Jurkat, Clone E6-1 (cell line): ENCODE data around the gene FAM81A.
"Not testable (repeated sequence)": the region's sequence is repeated elsewhere in the genome, so short reads cannot be mapped to it uniquely, and the experiment has no call there.

ENCODE experiments used
- DNase-seq: peaks from one replicate; pipeline ENCODE4 v3.0.0-alpha.2; 2011; ENCODE audit warnings: low read depth, low spot score
- H3K4me3 ChIP-seq: 2 replicates; pipeline ENCODE4 v1.5.1; 2011; ENCODE audit warnings: mild to moderate bottlenecking, low read length, control low read depth, moderate library complexity

Gene FAM81A

GRCh38 chr15:59420108-59420507, 17.9 kb upstream of the FAM81A start:
- H3K4me3 ChIP-seq: no peak overlapping the region
- no peak for DNase-seq

DNA sequence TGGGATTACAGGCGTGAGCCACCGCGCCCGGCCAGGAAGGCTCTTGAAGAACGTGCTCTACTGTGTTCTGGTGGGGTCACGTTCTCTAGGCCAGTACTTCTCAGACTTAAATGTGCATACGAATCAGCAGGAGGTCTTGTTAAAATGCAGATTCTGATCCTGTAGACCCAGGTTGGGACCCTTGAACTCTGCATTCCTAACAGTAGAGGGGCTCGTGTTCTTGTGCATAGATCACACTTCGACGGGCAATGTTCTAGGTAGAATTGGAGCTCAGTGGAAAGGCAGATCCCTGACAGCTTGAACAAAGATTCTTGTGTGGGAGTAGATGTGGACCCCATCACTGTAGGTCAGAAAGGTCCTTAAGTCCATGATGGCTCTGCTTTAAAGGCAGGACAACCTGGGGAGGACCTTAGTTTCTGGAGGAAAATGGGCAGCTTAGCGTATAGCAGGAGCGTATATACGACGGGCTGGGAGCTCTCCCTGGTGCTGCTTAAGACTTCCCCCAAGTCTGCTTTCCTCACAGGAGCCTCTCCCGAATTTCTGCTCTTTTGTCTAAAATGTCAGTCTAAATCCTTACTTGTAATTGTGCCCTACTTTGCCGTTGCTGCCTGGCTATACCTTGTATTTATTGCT, 16.9 kb upstream of the FAM81A start:
- no peak for DNase-seq
- H3K4me3 ChIP-seq: no peak overlapping the region

DNA sequence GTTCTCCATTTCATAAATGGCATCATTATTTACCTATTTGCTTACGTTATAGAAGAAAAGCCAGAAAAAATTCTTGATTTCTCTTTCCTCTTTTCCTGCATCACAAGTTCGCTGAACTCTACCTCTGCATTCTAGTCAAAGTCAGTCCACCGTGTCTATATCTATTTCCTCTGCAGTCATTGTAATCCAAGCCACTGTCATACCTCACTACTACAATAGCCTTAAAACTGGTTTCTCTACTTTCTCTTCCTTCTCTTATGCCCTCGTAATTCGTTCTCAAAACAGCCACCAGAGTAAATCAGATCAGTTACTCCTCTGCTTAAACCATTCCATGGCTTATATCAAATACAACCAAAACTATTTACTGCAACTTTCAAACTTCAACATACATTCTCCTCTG, 13.4 kb upstream of the FAM81A start:
- H3K4me3 ChIP-seq: no peak overlapping the region
- no peak for DNase-seq

DNA sequence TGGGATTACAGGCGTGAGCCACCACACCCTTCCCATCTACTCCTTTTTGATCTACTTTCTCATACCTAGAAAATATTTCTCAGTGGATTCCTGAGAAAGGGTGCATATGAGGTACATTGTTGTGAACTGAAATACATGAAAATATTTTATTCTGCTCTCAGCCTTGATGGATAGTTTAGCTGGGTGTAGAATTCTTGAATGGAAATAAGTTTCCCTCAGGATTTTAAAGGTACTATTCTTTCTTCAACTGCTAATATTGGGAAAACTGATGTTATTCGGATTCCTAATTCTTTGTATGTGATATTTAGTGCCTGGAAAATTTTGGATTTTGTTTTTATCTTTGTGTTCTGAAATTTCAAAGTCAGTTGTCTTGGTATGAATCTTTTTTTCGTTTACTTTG, 9.1 kb upstream of the FAM81A start:
- not testable (repeated sequence) for H3K4me3 ChIP-seq, DNase-seq

- no peak overlapping the region for H3K4me3 ChIP-seq
- no peak for DNase-seq
Measured at GRCh38 chr15:59432389-59432788, 5.6 kb upstream of the FAM81A start.

GRCh38 chr15:59434481-59434880, 3.5 kb upstream of the FAM81A start:
- DNase-seq: no peak

GRCh38 chr15:59436774-59437141, 1.2 kb upstream of the FAM81A start:
- H3K4me3 ChIP-seq: no peak overlapping the region
- peak; percentile 28 for DNase-seq

More at GRCh38 chr15:59434481-59434880, 3.5 kb upstream of the FAM81A start:
- no peak overlapping the region for H3K4me3 ChIP-seq

GRCh38 chr15:59437142-59437816, 707 bp upstream of the FAM81A start:
- H3K4me3 ChIP-seq: peak overlapping the region; percentile 60
- no peak for DNase-seq

DNA sequence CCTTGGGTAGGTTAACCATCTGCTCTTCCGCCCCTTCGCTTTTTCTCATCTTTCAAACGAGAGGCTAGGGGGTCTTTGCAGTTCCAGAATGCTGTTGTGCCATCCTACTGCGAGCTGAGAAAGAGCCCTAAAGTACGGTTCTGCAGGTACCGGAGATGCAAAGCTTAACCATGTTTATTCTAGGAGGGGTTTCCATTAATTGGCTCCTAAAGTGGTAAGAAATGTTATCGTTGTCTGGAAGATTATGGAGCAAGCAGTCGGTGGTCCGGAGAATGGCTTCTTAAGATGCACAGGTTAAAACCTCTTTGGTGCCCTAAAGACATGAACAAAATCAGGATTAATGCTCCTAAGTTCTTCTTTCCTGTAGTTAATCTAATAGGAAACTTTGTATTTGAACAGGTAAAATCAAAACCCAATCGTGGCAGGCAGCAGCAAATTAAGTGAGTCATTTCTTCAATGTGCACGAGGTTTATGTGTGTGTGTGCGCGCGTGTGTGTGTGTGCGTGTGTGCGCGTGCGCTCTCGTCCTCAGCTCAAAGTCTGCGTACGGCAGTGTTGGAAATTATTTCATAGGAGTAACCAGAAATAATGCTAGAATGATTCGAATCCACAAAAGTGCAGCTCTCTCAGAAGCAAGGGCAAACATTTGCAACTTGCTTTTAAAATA, 772 bp downstream of the FAM81A start:
- no peak for DNase-seq

GRCh38 chr15:59439576-59439975, 1.6 kb downstream of the FAM81A start:
- H3K4me3 ChIP-seq: no peak overlapping the region
- no peak for DNase-seq

More for the DNA sequence above, 772 bp downstream of the FAM81A start:
- H3K4me3 ChIP-seq: peak overlapping the region; percentile 59

DNA sequence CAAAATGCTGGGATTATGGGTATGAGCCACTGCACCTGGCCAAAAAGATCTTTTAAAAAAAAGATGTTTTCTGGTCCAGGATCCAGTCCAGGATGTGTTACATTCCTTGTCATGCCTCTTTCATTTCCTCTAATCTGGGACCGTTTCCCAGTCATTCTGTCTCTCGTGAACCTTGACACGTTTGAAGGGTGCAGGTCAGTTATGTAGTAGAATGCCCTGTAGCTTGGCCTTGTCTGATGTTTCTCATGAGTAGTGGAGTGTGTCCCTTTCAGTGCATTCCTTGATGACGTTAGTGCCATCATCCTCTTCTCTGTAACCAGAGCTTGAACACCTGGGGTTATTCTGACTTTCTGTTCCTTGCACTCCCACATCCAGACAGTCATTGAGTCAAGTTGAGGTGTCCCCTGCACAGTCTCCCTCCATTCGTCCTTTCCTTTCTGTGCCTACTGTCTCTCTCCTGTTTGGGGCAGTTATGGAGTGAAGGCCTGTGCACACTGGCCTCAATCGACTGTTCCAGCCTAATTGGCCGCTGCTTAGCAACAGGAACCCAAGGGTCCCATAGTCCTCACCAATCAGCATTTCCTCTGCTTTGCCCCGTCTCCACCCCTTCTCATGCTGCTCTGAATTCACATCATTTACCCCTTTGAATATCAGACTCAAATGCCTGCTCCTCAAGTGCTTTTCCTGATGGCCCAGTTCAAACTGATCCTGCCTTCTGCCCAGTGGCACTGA, 5.5 kb downstream of the FAM81A start:
- no peak for DNase-seq
- H3K4me3 ChIP-seq: no peak overlapping the region

DNA sequence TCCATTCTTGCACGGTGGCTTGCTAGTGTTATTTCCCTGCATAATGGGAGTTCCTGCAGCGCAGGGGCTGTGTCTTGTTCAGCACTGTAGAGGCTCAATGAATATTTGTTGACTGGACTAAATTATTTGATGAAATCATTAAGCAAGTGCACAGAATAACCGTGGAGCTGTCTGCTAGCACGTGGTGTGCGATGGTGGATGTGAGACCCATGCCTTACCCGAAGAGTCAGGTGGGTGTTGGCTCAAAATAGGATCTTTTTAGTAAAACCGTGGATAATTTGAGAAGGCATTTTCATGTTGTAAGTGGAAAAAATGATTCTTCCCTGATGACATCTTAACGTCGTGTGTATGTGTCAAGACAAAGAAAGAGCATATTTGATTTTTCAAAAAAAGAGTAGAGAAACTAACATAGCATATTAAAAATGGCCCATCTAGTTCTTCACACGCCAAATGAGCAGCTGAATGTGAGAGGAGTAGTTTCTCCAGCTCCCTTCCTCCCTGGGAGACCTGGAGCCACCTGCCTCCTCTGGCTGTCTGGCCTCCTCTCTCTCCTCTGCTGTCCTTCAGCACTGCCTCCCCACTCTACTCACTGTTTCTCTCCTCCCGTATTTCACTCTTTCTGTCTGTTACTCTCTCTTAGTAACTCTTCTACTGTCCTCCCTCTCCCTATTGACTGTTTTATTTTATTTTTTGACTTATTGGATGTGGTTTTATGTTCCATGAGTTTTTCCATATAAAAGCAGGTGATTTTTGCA, 6.3 kb downstream of the FAM81A start:
- H3K4me3 ChIP-seq: no peak overlapping the region
- no peak for DNase-seq

- no peak for DNase-seq
- no peak overlapping the region for H3K4me3 ChIP-seq
Measured at GRCh38 chr15:59444980-59445545, 7.1 kb downstream of the FAM81A start.

DNA sequence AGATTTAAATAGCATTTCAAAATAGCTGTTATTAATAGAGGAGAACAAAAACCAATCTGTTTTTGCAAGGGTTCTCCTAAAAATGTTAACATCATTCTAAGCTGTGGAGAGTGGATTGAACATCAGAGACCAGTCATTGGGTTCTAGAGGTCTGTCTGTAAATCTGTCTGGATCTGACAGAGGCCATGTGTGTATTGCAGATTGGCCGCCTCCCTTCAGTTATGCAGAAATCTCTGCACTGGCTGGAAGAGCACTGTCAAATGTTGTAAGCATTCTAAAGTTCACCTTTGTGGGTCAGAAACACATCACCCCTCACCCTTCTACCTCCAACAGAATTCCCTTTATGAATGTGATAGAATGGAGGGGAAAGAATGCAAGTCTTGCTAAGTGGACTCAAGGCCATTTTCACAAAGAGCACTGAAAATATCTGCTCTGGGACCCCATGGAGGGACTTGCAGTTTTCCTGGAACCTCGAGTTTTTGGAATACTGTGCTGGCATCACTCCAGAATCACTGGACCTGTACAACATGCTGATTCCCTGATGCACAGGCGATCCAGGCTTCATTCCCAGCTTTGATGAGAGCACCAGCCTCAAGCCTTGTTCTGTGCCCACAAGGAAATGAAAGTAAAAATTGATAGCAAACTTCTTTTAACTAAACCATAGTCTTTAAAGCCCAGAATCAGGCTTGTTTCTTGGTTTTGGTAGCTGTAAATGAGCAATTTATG, 8.4 kb downstream of the FAM81A start:
- no peak overlapping the region for H3K4me3 ChIP-seq
- no peak for DNase-seq

- DNase-seq: no peak
- no peak overlapping the region for H3K4me3 ChIP-seq
Measured at GRCh38 chr15:59447367-59447766, 9.4 kb downstream of the FAM81A start.

DNA sequence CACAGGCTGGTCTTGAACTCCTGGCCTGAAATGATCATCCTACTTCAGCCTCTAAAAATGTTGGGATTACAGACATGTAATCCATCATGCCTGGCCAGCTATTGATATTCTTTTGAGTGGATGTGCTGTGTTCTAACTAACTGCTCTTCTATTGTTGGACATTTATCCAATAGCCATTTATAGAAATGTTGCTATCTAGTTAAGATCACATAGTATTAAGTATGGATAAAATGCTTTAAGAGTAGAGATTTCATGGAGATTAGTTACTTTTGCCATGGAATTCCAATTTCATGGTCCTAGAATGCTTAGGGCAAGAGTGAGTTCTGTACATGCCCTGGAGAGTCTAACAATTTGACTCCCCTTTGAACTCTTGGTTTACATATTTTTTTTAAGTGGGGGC, 10.9 kb downstream of the FAM81A start:
- H3K4me3 ChIP-seq: no peak overlapping the region
- DNase-seq: no peak

- no peak overlapping the region for H3K4me3 ChIP-seq
- no peak for DNase-seq
Measured at GRCh38 chr15:59453474-59454215, 15.7 kb downstream of the FAM81A start.

DNA sequence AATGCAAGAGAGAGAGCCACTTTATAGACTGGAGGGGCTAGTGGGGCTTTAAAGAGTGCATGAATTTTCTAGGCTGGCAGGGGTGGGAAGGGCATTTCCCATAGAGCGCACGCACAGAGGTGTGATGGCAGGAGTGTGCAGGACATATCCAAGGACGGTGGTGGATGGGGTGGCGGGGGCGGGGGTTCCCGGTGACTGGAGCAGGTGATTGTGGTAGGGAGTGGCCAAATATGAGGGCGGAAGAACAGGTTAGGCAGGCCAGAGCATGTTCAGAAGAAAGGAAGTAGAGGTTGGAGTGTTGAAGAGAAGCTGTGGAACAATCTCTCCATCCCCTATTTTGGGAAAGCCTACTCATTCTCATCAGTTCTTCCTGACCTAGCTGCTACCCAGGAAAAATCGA, 18.1 kb downstream of the FAM81A start:
- H3K4me3 ChIP-seq: no peak overlapping the region

More for the DNA sequence above, 18.1 kb downstream of the FAM81A start:
- no peak for DNase-seq
